Testis (tissue), 2 donors: ENCODE measurements around the gene SLC16A6.
"Not testable (repeated sequence)": the region's sequence is repeated elsewhere in the genome, so short reads cannot be mapped to it uniquely, and the experiment has no call there.

Experiments used
- CTCF ChIP-seq, 3 experiments: fragments of 450-650 bp in 2 of 3; fragments of 200-600 bp in 1 of 3; sonication (generic) in 1 of 3; IDR thresholded peaks; one replicate each; pipeline ENCODE4 v1.5.1; 2016 to 2019; ENCODE audit warnings: antibody characterized with exemption in 3 of 3, mild to moderate bottlenecking in 2 of 3, moderate library complexity in 1 of 3
- POLR2A ChIP-seq: fragments of 450-650 bp; IDR thresholded peaks from one replicate; pipeline ENCODE4 v1.6.1; 2017; ENCODE audit warnings: antibody characterized with exemption, mild to moderate bottlenecking, moderate library complexity

DNA sequence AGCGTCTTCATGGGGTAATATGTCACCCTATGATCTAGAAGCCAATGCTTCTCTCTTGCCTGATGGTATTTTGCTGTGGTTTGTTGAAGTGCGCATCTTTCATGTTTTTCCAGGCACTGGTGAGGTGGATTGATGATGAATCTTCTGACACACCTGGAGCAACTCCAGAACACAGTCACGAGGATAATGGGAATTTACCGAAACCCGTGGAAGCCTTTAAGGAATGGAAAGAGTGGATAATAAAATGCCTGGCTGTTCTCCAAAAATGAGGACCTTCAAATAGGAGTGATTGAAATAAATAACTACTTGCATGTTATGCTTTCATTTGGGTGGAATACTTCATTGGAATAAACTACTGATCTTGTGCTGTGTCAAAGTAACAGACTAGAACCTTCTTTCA is 34.2 kb downstream of the SLC16A6 start:
- not testable (repeated sequence) for TF ChIP-seq CTCF (IDR thresholded peaks at IDR 0.05); POLR2A
